Measurements from ENCODE around the gene TRAP1. TPM values are rescaled to one million over a fixed set of nuclear protein-coding genes. Genes with fewer than 3 reads are reported as not detected.

Gene TRAP1
- total and polyA plus RNA-seq, 2 experiments from 2014 or later, result 143 to 228 TPM

GRCh38 chr16:3673676-3674377 lies 43.5 kb downstream of the TRAP1 start:
- Histone ChIP-seq H3K4me3 (no peak overlapping the region), H3F3A (replicated peaks; ENCODE audit: low read depth) (no peaks in the 10 kb centered on the region), H3K9me2 (ENCODE audit: insufficient read depth) (no peaks in the 10 kb centered on the region), H4K20me1 (replicated peaks; ENCODE audit: insufficient read depth) (no peaks in the 10 kb centered on the region; the same call in none of the 2 replicates), H3K79me2 (replicated peaks; ENCODE audit: insufficient read depth) (no peaks in the 10 kb centered on the region), H3K4me1 (ENCODE audit: insufficient read depth) (no peaks in the 10 kb centered on the region), H3K27ac (ENCODE audit: low read depth) (no peak overlapping the region; the same call in 1 of the 2 replicates), H3K27me3 (ENCODE audit: insufficient read depth) (no peaks in the 10 kb centered on the region), H3K4me2 (no peak overlapping the region), H2AFZ (no peak overlapping the region), H3K36me3 (ENCODE audit: insufficient read depth) (peaks cover 7% of the 10 kb centered on the region; the same call in 1 of the 2 replicates)
- Mint-ChIP-seq H3K4me1 (no peaks in the 10 kb centered on the region), H3K27me3 (ENCODE audit: insufficient read depth, low read depth, poor library complexity) (peaks cover 15% of the 10 kb centered on the region), H3K27ac (no peak overlapping the region; the same call in 1 of the 2 replicates), H3K36me3 (ENCODE audit: low read depth) (peaks cover 85% of the 10 kb centered on the region), H3K9me3 (no peaks in the 10 kb centered on the region), H3K4me3 (no peak overlapping the region)
- no peak for DNase-seq (ENCODE audit: low spot score)
- ATAC-seq, result no peak
- TF ChIP-seq POLR2AphosphoS5 (IDR thresholded peaks at IDR 0.05; ENCODE audit: low read depth), result no peak
- TF ChIP-seq NANOG (IDR thresholded peaks at IDR 0.05; ENCODE audit: borderline replicate concordance), result no peak
- TF ChIP-seq, protein P1, sequence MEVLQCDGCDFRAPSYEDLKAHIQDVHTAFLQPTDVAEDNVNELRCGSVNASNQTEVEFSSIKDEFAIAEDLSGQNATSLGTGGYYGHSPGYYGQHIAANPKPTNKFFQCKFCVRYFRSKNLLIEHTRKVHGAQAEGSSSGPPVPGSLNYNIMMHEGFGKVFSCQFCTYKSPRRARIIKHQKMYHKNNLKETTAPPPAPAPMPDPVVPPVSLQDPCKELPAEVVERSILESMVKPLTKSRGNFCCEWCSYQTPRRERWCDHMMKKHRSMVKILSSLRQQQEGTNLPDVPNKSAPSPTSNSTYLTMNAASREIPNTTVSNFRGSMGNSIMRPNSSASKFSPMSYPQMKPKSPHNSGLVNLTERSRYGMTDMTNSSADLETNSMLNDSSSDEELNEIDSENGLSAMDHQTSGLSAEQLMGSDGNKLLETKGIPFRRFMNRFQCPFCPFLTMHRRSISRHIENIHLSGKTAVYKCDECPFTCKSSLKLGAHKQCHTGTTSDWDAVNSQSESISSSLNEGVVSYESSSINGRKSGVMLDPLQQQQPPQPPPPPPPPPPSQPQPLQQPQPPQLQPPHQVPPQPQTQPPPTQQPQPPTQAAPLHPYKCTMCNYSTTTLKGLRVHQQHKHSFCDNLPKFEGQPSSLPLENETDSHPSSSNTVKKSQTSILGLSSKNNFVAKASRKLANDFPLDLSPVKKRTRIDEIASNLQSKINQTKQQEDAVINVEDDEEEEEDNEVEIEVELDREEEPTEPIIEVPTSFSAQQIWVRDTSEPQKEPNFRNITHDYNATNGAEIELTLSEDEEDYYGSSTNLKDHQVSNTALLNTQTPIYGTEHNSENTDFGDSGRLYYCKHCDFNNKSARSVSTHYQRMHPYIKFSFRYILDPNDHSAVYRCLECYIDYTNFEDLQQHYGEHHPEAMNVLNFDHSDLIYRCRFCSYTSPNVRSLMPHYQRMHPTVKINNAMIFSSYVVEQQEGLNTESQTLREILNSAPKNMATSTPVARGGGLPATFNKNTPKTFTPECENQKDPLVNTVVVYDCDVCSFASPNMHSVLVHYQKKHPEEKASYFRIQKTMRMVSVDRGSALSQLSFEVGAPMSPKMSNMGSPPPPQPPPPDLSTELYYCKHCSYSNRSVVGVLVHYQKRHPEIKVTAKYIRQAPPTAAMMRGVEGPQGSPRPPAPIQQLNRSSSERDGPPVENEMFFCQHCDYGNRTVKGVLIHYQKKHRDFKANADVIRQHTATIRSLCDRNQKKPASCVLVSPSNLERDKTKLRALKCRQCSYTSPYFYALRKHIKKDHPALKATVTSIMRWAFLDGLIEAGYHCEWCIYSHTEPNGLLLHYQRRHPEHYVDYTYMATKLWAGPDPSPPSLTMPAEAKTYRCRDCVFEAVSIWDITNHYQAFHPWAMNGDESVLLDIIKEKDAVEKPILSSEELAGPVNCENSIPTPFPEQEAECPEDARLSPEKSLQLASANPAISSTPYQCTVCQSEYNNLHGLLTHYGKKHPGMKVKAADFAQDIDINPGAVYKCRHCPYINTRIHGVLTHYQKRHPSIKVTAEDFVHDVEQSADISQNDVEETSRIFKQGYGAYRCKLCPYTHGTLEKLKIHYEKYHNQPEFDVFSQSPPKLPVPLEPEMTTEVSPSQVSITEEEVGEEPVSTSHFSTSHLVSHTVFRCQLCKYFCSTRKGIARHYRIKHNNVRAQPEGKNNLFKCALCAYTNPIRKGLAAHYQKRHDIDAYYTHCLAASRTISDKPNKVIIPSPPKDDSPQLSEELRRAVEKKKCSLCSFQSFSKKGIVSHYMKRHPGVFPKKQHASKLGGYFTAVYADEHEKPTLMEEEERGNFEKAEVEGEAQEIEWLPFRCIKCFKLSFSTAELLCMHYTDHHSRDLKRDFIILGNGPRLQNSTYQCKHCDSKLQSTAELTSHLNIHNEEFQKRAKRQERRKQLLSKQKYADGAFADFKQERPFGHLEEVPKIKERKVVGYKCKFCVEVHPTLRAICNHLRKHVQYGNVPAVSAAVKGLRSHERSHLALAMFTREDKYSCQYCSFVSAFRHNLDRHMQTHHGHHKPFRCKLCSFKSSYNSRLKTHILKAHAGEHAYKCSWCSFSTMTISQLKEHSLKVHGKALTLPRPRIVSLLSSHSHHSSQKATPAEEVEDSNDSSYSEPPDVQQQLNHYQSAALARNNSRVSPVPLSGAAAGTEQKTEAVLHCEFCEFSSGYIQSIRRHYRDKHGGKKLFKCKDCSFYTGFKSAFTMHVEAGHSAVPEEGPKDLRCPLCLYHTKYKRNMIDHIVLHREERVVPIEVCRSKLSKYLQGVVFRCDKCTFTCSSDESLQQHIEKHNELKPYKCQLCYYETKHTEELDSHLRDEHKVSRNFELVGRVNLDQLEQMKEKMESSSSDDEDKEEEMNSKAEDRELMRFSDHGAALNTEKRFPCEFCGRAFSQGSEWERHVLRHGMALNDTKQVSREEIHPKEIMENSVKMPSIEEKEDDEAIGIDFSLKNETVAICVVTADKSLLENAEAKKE (CRISPR knock-in tag; IDR thresholded peaks at IDR 0.05), result no peak
- TF ChIP-seq STAT1 (IDR thresholded peaks at IDR 0.05; ENCODE audit: unreplicated experiment), result no peak
- no peak for TF ChIP-seq EZH2 (IDR thresholded peaks at IDR 0.05; ENCODE audit: low read depth, unreplicated experiment)
- TF ChIP-seq ETS1 (IDR thresholded peaks at IDR 0.05), result no peak
- TF ChIP-seq, protein P2, sequence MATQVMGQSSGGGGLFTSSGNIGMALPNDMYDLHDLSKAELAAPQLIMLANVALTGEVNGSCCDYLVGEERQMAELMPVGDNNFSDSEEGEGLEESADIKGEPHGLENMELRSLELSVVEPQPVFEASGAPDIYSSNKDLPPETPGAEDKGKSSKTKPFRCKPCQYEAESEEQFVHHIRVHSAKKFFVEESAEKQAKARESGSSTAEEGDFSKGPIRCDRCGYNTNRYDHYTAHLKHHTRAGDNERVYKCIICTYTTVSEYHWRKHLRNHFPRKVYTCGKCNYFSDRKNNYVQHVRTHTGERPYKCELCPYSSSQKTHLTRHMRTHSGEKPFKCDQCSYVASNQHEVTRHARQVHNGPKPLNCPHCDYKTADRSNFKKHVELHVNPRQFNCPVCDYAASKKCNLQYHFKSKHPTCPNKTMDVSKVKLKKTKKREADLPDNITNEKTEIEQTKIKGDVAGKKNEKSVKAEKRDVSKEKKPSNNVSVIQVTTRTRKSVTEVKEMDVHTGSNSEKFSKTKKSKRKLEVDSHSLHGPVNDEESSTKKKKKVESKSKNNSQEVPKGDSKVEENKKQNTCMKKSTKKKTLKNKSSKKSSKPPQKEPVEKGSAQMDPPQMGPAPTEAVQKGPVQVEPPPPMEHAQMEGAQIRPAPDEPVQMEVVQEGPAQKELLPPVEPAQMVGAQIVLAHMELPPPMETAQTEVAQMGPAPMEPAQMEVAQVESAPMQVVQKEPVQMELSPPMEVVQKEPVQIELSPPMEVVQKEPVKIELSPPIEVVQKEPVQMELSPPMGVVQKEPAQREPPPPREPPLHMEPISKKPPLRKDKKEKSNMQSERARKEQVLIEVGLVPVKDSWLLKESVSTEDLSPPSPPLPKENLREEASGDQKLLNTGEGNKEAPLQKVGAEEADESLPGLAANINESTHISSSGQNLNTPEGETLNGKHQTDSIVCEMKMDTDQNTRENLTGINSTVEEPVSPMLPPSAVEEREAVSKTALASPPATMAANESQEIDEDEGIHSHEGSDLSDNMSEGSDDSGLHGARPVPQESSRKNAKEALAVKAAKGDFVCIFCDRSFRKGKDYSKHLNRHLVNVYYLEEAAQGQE (IDR thresholded peaks at IDR 0.05; ENCODE audit: unreplicated experiment), result no peak
- no peak for TF ChIP-seq ZNF331 (CRISPR knock-in tag; IDR thresholded peaks at IDR 0.05; ENCODE audit: low read depth)
- TF ChIP-seq JUNB (IDR thresholded peaks at IDR 0.05; ENCODE audit: unreplicated experiment), result no peak
- no peak for TF ChIP-seq EZH2phosphoT487 (IDR thresholded peaks at IDR 0.05; ENCODE audit: unreplicated experiment)
- TF ChIP-seq CREB1 (CRISPR knock-in tag; IDR thresholded peaks at IDR 0.05; ENCODE audit: low read depth), result no peak
- TF ChIP-seq ZNF114 (CRISPR knock-in tag; IDR thresholded peaks at IDR 0.05), result no peak
- TF ChIP-seq, protein P3, sequence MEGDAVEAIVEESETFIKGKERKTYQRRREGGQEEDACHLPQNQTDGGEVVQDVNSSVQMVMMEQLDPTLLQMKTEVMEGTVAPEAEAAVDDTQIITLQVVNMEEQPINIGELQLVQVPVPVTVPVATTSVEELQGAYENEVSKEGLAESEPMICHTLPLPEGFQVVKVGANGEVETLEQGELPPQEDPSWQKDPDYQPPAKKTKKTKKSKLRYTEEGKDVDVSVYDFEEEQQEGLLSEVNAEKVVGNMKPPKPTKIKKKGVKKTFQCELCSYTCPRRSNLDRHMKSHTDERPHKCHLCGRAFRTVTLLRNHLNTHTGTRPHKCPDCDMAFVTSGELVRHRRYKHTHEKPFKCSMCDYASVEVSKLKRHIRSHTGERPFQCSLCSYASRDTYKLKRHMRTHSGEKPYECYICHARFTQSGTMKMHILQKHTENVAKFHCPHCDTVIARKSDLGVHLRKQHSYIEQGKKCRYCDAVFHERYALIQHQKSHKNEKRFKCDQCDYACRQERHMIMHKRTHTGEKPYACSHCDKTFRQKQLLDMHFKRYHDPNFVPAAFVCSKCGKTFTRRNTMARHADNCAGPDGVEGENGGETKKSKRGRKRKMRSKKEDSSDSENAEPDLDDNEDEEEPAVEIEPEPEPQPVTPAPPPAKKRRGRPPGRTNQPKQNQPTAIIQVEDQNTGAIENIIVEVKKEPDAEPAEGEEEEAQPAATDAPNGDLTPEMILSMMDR (conservative IDR thresholded peaks at IDR 0.05; ENCODE audit: low read depth in 2 of 2), result no peak
